ENCODE results near the gene USP6NL.

The USP6NL gene

GRCh38 chr10:11416974-11417373, 194.5 kb downstream of the USP6NL start:
- H3K27ac ChIP-seq = no peak overlapping the region
- H3K36me3 ChIP-seq (ENCODE audit: control insufficient read depth, insufficient read depth, low read length) = no peaks in the 10 kb centered on the region
- no peaks in the 10 kb centered on the region for H3K79me2 ChIP-seq
- no peaks in the 10 kb centered on the region for H3K4me1 ChIP-seq
- no peaks in the 10 kb centered on the region for H3K27me3 ChIP-seq (ENCODE audit: control insufficient read depth, insufficient read depth, low read length)
- no peak overlapping the region for H2AFZ ChIP-seq
- H3K9me3 ChIP-seq (ENCODE audit: control insufficient read depth, low read length) = no peaks in the 10 kb centered on the region
- no peak overlapping the region for H3K4me3 ChIP-seq (ENCODE audit: low read depth, low read length)
- no peak overlapping the region for H3K4me2 ChIP-seq (ENCODE audit: low read length)
- no peak overlapping the region for H3K9ac ChIP-seq
- TF ChIP-seq CTCF (IDR thresholded peaks at IDR 0.05) = no peak

GRCh38 chr10:11415095-11415494, 196.4 kb downstream of the USP6NL start:
- TF ChIP-seq CTCF (IDR thresholded peaks at IDR 0.05) = no peak
- no peaks in the 10 kb centered on the region for H3K36me3 ChIP-seq (ENCODE audit: control insufficient read depth, insufficient read depth, low read length)

GRCh38 chr10:11414314-11415038, 197.0 kb downstream of the USP6NL start:
- H3K9me3 ChIP-seq (ENCODE audit: control insufficient read depth, low read length) = no peaks in the 10 kb centered on the region
- no peak overlapping the region for H3K27ac ChIP-seq
- no peak for TF ChIP-seq CTCF (IDR thresholded peaks at IDR 0.05)

More at GRCh38 chr10:11415095-11415494, 196.4 kb downstream of the USP6NL start:
- H3K27ac ChIP-seq = no peak overlapping the region
- H3K4me3 ChIP-seq (ENCODE audit: low read depth, low read length) = no peak overlapping the region
- no peaks in the 10 kb centered on the region for H3K27me3 ChIP-seq (ENCODE audit: control insufficient read depth, insufficient read depth, low read length)
- H3K4me2 ChIP-seq (ENCODE audit: low read length) = no peak overlapping the region
- H3K9ac ChIP-seq = no peak overlapping the region
- no peaks in the 10 kb centered on the region for H3K4me1 ChIP-seq
- H3K9me3 ChIP-seq (ENCODE audit: control insufficient read depth, low read length) = no peaks in the 10 kb centered on the region
- H2AFZ ChIP-seq = no peak overlapping the region
- H3K79me2 ChIP-seq = no peaks in the 10 kb centered on the region

GRCh38 chr10:11411926-11412545, 199.4 kb downstream of the USP6NL start:
- Histone ChIP-seq H3K4me3 (ENCODE audit: low read depth, low read length) (no peak overlapping the region), H2AFZ (no peak overlapping the region), H3K36me3 (ENCODE audit: control insufficient read depth, insufficient read depth, low read length) (no peaks in the 10 kb centered on the region), H3K4me1 (no peaks in the 10 kb centered on the region), H3K4me2 (ENCODE audit: low read length) (no peak overlapping the region), H3K27me3 (ENCODE audit: control insufficient read depth, insufficient read depth, low read length) (no peaks in the 10 kb centered on the region), H3K9ac (no peak overlapping the region), H3K79me2 (no peaks in the 10 kb centered on the region), H3K9me3 (ENCODE audit: control insufficient read depth, low read length) (no peaks in the 10 kb centered on the region), H3K27ac (no peak overlapping the region)
- TF ChIP-seq CTCF (IDR thresholded peaks at IDR 0.05) = no peak

More at GRCh38 chr10:11414314-11415038, 197.0 kb downstream of the USP6NL start:
- no peak overlapping the region for H3K4me2 ChIP-seq (ENCODE audit: low read length)
- no peak overlapping the region for H3K9ac ChIP-seq
- no peaks in the 10 kb centered on the region for H3K27me3 ChIP-seq (ENCODE audit: control insufficient read depth, insufficient read depth, low read length)
- H3K4me3 ChIP-seq (ENCODE audit: low read depth, low read length) = no peak overlapping the region
- H3K36me3 ChIP-seq (ENCODE audit: control insufficient read depth, insufficient read depth, low read length) = no peaks in the 10 kb centered on the region
- no peaks in the 10 kb centered on the region for H3K79me2 ChIP-seq
- no peak overlapping the region for H2AFZ ChIP-seq
- no peaks in the 10 kb centered on the region for H3K4me1 ChIP-seq
